ENCODE results near the gene DOK7.

DOK7 gene

DNA sequence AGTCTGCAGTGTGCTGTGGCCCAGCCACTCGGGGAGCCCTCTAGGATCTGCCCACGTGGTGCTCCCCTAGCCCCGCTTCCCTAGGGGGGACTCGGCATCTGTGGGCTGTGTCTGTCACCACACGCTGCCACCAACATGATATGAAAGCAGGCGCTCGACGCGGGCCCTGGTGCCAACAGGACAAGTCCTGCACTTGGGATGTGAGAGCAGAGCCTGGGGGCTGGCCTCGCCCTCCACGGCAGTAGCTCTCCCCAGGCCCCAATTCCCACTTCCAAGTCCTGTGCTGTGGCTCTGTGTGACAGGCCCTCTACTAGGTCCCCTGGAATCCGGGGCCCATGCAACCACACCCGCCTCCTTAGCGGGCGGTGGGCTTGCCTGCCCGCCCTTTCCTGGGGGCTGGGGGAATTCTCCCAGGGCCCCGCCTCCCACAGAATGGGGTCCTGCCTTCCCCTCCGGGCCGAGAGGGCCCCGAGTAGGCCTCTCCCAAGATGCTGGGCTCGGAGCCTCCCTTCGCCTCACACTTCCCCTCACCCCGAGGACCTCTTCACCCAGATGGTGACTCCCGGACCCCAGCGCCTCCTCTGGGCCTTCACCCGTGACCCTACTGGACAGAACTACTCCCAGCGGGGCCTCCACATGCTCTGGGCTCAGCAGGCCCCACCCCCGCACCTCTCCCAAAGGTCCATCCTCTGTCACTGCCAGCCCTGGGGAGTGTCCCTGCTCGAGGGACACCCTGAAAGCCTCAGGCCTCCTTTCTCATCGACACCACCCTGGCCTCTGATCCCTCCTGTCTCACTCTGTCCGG, 57.9 kb downstream of the DOK7 start:
- no peak for DNase-seq (ENCODE audit: low read depth)

DNA sequence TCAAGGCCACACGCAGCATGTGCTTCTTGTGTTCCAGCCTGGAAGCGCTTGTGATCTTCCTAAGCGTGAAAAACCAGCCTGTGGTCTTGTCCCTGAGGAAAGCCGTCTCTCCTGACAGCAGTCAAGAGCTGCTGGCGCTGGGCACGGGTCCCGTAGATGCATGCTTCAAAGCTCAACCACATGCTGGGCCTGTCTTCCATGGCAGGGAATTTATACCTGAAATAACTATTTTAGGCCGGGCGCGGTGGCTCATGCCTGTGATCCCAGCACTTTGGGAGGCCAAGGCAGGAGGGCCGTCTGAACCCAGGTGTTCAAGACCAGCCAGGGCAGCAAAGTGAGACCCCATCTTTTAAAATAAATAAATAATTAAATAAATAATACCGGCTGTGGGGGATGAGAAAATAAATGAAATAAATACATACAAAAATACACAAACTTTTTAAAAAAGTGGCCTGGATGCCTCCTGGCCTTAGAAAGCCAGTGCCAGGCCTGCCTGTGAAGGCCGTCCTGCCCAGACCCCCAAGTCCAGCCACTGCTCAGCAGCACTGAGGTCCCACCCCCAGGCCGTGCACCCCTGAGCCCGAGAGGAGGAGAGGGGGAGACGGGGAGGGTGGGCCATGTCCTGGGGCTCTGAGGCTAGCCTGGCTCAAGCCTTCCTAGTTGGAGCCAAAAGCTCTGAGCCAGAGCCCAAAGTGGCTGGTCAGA, 58.7 kb downstream of the DOK7 start:
- DNase-seq (ENCODE audit: low read depth) = no peak

DNA sequence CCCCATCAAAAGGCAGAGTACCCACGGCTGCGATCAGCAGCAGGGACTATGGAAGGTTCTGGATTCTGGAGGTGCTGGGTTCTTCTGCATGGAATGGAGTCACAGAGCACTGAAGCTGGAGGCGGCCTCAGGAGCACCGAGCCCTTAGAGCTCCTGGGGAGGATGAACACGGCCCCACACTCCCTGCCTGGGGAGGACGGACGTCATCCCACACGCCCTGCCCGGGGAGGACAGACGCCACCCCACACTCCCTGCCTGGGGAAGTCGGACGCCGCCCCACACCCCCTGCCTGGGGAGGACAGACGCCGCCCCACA, 59.2 kb downstream of the DOK7 start:
- no peak for DNase-seq (ENCODE audit: low read depth)

DNA sequence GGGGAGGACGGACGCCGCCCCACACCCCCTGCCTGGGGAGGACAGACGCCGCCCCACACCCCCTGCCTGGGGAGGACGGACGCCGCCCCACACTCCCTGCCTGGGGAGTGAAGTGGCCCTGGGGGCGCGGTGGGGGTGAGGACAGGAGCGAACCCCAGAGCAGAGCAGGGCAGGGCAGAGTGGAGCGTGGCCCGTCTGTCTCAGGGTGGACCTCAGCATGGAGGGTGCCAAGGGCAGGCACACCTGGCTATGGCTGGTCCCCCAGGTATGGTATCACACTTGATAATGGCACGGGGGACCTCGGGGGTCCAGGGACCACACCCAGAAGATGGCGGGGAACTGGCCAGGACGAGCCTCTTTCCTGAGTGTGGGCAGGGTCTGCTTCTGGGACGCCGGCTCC, 59.5 kb downstream of the DOK7 start:
- DNase-seq (ENCODE audit: low read depth) = no peak

DNA sequence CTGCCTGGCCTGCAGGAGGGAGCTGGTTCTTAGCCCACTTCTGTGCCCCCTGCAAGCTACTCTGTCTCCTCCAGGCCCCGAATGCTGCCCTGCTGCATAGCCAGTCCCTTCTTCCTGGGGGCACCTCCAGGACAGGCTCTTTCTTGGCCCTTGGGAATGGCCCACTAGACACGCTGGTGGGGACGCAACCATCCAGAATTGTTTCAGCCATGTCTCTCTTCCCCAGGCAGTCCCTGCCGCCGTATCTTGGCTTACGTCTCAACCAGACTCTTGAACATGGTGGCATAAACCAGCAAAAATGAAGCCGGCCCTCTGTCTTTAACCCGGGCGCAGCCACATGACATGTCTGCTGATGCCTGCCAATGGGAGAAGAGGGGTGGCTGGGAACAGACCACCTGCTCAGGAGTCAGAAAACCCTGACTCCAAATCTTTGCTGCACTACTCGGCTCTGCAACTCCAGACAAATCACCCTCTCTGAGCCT, 60.1 kb downstream of the DOK7 start:
- DNase-seq (ENCODE audit: low read depth) = no peak

DNA sequence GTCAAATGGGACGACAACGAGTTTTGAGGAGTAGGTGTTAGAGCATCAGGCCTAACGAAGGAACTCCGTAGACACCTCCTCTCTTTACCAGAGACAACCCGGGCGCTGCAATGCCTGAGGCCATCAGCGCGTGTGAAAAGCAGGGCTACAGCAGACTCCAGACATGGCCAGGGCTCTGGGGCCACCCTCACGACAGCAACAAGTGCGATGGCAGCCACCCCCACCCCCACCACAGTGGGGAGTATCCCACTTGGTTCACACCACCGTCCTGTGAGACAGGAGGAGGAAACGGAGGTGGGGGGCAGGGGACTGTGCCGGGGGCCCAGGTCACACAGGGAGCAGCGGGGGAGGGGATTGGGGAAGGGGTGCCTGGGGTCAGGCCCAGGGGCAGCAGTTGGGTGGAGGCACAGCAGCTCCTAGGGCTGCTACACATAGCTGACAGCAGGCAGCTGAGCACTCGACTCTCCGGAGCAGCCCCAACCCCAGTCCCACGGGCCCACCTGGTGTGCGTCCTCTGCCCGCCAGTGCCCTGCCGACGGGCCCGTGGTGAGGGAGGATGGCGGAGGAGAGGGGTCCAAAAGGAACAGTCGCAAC, 60.6 kb downstream of the DOK7 start:
- DNase-seq (ENCODE audit: low read depth) = no peak

DNA sequence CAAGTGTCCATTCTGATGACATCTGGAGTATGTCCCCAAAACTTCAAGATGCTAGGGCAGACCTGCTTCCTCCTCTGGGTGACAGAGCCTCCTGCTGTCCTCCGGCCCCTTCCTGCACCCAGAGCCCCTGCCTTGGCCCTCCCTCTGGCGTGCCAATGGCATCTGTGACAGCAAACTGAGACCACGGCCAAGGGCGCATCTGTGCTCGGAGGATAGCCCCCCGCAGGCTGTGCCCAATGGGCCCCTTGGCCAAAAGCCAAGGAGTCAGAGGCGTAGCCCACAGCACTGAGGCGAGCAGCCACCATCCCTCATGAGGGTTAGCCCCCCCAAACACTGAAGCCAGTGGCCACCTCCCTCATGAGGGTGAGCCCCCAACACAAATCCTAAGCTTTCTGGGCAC, 61.2 kb downstream of the DOK7 start:
- no peak for DNase-seq (ENCODE audit: low read depth)

DNA sequence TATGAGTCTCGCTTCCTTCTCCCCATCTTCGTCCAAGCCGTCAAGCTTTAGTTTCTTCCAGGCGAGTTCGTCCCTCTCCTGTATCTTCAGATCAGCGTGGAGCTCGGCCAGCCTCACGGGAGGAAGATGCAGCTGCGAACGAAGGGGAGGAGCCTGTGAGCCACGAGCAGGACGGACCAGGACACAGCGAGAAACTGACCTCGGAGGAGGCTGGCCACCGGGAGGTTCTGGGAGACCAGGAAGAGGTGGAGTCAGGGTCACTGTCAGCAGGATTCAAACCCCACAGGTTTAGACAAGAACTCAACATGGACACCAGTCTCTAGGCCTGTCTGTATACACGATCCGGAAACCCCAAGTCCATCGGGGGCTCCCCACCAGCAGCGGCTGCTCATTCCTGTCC, 61.8 kb downstream of the DOK7 start:
- DNase-seq (ENCODE audit: low read depth) = no peak

DNA sequence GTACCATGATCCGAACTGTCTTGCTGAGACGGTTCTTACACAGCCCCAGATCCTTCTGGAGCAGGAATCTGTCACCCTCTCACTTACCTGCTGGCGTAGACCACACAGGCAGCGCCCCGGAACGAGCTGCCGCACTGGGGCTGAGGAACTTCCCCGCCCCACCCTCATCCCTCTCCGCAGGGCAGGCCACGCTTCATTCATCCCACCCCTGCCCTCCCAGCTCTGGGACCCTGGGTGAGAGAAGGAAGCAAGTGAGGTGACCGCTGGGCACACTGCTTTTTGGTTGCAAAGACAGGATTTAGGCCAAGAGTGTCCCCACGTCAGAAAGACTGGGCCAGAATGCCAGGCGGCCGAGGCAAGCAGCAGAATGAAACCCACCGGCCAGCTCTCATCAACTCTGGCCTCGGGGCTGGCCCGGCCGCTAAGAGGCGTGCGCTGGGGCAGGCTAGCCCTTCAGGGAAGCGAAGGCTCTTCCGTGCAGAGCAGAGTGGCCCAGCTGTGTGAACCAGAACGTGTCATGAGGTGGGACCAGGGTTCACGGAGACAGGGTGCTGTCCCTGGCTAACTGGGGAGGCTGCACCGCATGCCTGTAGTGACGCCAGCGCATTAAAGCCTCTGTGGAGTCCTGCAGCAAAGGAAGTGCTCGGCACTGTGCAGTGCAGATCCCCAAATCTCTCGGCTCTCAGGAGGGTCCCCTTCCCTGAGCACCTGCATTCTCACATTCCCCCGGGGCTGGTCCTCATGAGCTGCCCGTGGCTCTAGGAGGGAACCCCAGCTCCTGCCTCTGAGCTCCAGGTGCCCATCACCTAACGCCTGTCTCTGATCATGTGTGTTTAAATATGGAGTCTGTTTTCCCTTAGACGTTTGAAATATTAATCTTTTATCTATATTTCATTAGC, 62.7 kb downstream of the DOK7 start:
- no peak for DNase-seq (ENCODE audit: low read depth)

DNA sequence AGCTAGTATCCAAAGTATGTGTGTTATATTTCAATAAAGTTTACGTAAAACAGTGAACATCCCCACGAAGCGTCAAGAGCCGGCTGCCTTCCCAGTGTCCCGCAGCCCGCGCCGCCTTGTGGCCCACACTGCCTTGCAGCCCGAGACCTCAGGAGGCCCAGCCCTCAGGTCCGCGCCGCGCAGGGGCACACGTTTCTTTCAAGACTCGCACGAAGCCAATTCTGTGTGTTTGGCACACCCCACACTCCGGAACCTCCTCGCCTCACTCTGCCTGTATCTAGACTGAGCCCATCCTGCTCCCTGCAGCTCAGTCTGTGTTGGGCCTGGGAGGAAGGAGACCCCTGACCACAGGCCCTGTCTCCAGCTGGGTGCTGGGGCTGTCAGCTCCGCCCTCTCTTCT, 63.4 kb downstream of the DOK7 start:
- no peak for DNase-seq (ENCODE audit: low read depth)

DNA sequence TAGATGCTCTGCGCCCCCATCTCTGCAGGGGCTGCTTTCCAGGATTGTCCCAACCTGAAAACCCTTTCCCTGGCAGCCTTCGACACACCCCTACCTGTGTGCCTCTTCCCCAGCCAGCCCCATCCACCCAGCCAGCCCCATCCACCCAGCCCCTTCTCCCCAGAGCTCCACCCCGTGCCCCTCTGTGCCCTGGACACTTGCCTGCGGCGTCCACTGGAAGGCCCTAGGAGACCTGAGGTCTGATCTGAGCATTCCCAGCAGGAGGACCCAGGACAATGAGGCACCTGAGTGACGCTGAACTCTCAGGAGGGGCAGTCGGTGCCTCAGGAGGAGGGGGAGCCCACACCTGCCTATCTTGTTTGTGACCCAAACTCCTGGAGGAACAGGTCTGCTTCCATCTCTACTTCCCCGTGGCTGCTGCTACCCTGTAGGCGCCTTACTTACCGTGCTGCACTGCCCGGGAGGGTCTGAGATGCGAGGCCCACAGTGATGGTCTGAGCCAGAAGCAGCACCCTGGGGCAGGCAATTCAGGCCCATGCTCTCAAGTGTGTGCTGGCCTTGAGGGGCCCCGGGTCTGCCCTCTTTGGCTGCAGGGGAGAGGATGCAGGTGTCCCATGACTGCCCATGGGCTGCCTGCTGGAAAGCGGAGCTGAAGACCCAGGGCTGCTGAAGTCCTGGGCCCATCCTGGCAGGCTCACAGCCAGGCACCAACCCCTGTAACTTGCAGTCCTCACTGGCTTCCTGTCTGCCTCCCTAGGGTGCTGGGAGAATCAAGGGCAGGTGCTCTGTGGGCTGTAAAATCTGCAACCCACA, 64.2 kb downstream of the DOK7 start:
- DNase-seq (ENCODE audit: low read depth) = no peak

DNA sequence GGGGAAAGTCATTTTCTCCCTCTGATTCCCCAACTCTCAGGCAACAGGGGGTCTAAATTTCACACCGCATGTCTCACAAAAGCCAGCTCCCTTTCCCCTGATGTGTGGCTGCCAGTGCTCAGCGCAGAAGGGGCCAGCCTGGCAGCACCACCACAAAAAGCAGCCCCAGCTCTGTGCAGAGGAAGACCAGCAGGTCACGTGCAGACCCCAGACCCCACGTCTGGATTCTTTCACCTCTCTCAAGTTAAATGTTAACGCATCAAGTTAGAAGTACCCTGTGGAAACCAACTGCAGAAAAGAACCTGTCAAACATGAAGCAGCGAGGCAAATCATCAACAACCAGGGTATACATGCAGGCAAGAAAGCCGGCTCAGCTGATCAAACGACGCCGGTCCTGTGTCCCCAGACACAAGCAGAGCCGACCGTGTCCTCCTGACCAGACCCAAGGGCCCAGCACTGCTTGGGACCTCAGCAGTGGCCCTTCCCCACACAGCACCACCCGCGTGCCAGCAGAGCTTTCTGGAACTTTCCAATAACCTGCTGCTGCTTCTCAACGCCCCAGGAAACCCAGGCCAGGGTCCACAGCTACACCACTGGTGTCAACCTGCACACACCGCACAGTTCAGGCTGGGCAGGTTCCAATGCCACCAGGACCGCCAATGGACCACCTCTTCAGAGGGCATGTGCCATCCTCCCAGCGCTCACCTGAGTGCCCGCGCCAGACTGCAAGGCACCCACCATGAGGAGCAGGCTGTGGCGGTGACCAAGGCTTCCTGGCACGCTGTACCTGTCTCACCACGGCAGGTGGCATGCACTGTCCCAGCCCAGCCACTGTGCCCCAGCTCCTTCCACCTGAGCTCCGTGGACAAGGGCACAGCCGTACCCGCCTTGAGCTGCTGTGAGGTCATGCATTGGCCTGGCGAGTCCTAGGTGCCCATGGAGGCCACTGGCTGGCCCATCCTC, 65.1 kb downstream of the DOK7 start:
- no peak for DNase-seq (ENCODE audit: low read depth)

DNA sequence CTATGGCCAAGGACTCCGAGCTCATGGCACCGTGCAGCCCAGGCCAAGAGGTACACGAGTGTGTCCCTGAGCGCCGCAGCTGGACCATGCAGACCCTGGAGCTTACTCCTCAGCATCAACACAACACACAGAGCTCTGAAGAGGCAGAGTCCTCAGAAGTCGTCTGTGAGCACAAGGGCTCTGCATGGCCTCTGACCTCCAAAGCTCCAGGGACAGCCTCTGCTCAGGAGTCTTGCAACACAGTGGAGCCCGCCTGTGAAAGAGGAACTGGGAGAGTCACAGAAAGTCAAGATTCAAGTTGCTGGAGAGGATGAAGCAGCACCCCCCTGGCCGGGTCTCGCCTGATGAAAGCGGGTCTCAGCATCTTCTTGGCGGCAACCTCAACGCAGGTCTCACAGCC, 66.3 kb downstream of the DOK7 start:
- DNase-seq (ENCODE audit: low read depth) = no peak

DNA sequence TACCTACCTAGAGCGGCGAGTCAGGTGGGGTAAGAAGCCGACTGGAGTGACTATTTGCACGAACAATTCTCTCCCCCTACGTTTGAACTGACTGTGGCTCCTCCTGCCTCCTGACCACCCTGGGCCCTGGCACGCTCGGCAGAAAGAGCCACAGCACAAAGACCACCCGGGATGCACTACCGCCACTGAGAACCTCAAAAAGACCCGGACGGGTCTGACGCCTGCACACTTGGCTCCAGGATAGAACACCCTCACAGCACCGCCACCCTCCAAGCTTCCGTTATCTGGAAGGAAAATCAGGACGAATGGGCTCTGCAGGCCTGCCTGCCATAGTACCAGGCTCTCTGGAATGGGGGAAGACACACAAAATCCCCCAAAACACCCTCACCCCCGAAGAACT, 66.9 kb downstream of the DOK7 start:
- DNase-seq (ENCODE audit: low read depth) = no peak

DNA sequence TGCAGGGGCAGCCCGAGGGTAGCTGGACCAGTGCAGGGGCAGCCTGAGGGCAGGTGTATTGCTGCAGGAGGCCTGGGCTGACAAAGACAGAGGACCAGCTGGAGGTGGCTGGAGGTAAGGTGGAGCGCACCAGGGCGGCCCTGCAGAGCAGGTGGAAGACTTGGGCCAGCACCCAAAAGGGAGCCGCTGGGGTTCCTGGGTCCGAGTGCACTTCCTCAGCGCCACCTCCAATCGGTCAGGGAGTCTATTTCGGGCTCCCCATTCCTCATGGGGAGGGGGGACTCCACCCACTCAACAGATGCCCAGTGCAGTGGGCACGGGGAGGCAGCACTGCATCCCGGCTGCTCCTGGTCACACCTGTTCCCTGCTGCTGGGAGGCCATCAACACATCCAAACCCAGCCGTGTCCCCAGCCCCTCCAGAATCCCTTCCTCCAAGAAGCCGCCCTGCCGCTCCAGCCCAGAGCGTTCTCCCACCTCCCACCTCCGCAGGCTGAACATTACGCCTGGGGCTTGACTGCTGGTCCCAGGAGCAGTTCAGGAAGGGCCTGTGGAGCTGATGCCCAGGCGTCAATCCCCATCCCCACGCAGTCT, 67.7 kb downstream of the DOK7 start:
- DNase-seq (ENCODE audit: low read depth) = no peak

DNA sequence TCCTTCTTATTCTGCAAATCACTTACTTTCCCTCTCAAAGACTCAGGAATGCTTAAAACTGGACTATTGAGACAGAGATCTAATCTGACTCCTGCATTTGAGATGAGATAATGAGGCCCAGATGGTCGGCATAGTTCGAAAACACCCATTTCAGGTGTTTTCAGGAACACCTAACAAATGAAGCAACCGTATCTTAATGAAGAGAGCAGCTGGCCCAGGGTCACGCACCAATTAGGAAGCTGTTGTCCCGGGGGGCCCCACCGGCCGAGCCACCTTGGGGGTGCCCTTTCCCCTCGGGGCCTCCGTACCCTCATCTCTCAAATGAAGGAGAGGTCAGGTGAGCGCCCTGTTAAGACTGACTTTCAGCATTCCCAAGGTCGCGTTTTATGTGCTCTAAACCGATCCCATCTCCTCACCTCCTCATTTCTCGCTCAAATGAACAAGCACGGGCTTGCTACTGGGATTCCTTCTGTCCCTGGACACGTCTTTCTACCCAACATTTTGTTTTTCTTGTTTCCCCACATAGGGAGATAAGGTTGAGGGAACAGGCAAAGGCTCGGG, 68.3 kb downstream of the DOK7 start:
- no peak for DNase-seq (ENCODE audit: low read depth)

DNA sequence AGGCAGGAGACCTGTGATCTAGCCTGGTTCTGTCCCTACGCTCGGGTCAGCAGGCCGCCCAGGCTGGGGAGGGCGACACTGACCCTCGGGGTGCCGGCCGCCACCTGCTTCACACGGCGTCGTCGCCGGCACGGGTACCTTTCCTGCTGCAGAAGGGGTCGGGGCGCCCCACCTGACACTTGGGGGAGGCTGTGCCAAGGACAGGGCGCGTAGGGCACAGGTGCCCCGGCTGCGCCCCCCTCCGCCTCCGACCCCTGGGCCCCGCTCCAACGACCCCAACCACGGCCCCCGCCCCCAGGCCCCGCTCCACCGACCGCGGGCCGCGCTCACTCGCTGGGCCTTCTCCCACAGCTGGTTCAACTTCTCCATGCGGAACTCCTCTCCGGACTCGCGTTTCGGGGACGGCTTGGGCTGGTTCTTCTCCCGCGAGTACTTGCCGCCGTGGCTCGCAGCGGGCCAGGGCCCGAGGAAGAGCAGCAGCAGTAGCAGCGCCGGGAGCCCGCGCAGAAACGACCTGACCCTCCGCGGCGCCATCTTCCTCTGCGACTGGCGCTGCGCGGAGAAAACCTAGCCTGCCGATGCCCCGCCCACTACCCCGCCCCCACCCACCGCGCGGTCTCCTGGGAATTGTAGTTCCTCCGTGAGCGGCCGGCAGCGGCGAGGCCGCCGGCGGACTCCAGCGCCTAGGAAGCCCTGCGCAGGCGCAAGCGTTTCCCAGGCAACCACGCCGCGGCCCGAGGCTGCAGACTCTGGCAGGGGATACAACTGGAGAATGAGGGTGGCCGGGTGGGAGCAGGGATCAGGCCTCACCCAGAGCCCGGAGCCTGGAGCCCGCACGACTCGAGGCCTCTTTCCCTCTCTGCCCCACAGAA, 69.0 kb downstream of the DOK7 start, which contains the start of gene LRPAP1:
Gene LRPAP1, minus strand, starts transcription at position 544 of the 872 bp plus-strand sequence. Its CDS starts 10 bp downstream, at position 534.
- peak; percentile 36 for DNase-seq (ENCODE audit: low read depth)

DNA sequence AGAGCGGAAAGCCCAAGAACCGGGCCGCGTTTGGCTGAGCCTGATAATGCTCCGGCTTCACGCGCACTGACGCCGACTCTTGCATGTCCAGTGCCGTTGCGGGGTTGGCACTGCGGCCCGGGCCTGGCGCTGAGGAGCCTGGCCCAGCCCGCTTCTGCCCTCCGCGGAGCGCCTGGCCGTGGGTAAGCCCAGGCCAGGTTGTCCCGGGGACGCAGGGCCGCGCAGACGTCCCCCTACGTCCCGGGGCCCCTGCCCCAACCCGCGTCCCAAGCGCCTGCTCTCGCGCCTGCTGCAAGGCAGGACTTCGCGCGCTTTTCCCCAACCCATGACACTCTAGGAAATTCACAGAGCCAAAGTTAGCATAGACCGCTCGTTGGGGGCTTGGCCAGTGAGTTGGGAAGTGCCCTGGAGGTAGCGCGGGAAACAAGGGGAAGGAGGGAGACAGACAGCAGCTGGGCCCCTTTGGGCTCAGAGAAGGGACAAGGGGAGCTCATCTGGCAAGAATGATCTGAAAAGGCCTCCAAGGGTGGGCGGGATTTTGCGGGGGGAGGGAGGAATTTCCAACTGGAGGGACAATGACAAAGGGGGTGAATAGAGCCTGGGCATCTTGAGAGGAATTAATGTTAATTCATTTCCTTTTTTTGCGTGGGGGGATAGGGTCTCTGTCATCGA, 69.8 kb downstream of the DOK7 start:
- DNase-seq (ENCODE audit: low read depth) = no peak
